GM18498 (cell line): ENCODE results near the gene CLASP1.
"Not testable (repeated sequence)": the region's sequence is repeated elsewhere in the genome, so short reads cannot be mapped to it uniquely, and the experiment has no call there.

Experiments used
- ATAC-seq: cut with Tn5 transposase; IDR thresholded peaks from one replicate; pipeline ENCODE4 v1.9.1; 2021; ENCODE audit warnings: mild to moderate bottlenecking, moderate library complexity; ENCODE audit not compliant: unreplicated experiment

CLASP1 gene

GRCh38 chr2:121587131-121587530 is 62.1 kb downstream of the CLASP1 start:
- no peak for ATAC-seq

DNA sequence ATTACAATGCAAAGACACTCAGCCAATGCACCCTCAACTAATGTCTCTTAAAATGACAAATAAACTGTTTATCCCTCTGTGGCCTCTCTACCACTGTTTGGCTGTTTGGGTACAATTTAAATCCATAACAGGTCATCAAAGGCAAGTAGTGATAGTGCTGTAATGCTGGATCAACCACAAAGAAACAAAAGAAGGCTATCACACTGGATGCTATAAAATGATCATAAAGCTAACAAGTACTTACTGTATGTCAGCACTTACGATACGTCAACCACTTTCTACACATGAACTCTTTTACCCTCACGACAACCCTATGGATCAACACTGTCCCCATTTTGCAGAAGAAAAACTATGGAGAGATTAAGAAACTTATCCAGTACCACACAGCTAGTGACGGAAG is 64.5 kb downstream of the CLASP1 start:
- ATAC-seq = no peak

- ATAC-seq = peak; percentile 72
Measured at GRCh38 chr2:121583555-121583954, 65.7 kb downstream of the CLASP1 start.

DNA sequence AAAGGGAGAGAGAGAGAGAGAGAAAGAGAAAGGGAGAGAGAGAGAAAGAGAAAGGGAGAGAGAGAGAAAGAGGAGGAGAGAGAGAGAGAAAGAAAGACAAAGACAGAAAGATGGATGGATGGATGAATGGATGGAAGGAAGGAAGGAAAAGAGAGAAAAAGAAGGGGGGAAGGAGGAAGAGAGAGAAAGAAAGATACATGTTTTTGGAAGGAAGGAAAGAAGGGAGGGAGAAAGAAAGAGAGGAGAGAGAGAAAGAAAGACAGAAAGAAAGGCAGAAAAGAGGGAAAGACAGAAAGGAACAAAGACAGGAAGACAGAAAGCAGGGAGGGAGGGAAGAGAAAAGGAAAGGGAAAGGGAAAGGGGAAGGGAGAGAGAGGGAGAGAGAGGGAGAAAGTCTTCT is 67.0 kb downstream of the CLASP1 start:
- ATAC-seq = no peak

GRCh38 chr2:121579309-121579708 is 70.0 kb downstream of the CLASP1 start:
- ATAC-seq = no peak

GRCh38 chr2:121577381-121577780 is 71.9 kb downstream of the CLASP1 start:
- ATAC-seq = no peak

DNA sequence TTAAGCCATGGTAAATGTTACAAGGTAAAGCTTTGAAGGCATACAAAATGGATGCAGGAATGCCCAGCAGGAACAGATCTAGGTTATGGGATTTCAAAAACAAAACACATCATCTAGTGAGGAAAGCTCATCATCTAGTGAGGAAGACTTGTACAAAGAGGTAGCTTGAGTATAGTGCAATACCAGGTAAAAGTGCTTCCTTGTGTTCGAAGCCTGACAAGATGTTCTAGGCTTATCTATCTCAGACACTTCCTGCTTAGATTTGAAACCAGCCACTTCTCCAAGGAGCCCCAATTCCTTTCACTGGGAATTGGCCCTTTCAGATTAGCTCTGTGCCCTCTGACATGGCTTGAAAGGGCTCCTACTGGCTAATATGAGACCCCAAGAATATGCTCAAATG is 73.0 kb downstream of the CLASP1 start:
- ATAC-seq = no peak

DNA sequence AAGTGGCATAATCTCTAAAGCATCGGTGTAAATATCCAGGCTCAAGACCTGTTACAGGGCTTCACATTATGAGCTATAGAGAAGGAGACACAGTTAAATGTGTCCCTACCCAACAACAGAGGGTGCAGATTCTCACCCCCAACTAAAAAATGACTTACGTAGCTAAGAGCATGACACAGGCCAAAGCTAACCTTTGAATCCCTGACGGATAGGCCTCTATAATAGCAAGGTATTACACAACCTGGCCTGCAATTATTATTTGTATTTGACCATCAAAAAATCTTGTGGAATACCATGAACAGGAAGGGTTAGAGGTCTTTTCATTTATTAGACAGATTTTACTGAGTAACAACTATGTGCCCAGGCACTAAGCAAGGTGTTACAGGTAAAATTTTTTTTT is 73.5 kb downstream of the CLASP1 start:
- no peak for ATAC-seq

- no peak for ATAC-seq
Measured at GRCh38 chr2:121570667-121571055, 78.6 kb downstream of the CLASP1 start.

GRCh38 chr2:121570036-121570666 is 79.1 kb downstream of the CLASP1 start:
- ATAC-seq = no peak

DNA sequence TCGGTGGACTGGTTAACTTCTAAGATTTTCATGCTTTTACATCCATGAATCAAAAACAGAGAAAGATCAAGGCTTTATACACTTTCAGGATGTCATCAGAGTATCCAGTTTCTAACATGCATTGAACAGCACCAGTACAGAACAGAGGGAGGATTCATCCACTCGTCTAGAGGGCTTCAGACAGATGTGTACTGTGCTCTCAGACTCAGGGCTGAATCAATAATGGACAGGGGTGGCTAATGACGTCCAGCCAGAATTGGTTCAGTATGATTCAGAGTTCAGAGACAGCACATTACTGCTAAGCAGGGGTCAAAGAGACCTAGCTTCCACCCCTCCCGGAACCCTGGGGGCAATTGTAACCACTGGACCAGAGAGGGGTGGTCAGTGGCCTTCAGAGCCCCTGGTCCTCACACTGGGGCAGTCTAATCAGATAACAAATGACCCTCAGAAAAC is 81.3 kb downstream of the CLASP1 start:
- no peak for ATAC-seq

DNA sequence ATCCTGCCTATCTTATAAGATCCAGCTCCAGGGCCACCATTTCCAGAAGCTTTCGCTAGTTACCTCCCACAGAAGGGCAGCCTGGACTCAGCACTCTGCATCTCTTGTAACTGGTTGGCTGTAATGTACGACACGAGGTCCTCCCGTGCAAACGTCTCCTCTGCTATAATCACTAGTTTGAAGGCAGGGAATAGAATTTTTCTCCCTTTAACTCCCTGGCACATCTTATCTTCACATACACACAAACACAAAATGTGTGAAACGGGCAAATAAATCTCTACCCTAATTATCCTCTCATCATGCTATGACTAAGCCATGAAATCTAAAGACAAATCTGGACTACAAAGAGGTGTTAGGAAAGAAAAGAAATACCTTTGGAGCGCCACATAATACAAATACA is 81.8 kb downstream of the CLASP1 start:
- no peak for ATAC-seq

DNA sequence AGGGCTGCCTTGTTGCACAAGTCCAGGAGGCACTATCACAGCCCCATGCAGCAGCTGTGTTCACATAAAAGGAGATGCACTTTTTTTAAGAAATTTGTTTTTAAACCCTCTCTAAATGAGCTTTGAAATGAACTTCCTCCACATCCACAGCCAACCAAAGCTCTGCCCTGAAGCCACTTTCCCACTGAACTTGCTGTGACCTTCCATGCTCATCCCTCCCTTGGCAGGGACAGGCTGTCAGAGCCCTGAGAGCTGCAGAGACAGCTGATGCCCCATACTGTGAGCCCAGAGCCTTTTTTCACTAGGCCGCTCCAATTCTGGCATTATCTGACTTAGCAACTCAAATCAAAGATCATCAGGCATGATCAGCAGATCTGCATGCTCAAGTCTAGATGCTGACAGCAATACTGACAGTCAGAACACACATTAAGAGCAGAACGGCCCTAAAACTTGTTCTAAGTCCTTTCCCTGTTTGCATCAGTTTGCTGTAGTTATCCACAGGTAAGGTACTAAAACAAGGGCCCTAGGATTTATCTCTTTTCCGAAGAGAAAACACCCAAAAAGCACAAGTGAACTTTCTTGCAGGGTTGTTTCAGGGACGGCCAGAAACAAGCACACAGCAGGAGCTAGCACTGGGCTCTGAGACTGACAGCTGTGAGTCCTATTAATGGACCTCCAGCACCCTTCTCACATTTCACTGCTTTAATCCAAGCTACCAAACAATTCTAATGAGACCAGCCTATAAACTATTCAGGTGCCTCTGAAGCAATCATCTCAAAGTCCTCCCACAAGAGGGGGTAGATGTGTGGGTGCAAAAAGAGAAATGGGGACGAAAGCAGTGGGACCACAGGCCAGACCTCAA is 83.6 kb downstream of the CLASP1 start:
- no peak for ATAC-seq

GRCh38 chr2:121564905-121565304 is 84.4 kb downstream of the CLASP1 start:
- no peak for ATAC-seq

- not testable (repeated sequence) for ATAC-seq
Measured at GRCh38 chr2:121563754-121564153, 85.5 kb downstream of the CLASP1 start.

- ATAC-seq = no peak
Measured at GRCh38 chr2:121562269-121563176, 86.7 kb downstream of the CLASP1 start.

- no peak for ATAC-seq
Measured at GRCh38 chr2:121561617-121562268, 87.5 kb downstream of the CLASP1 start.

GRCh38 chr2:121558329-121558728 is 90.9 kb downstream of the CLASP1 start:
- ATAC-seq = peak; percentile 64

GRCh38 chr2:121555008-121555407 is 94.3 kb downstream of the CLASP1 start:
- no peak for ATAC-seq

GRCh38 chr2:121552477-121553180 is 96.6 kb downstream of the CLASP1 start:
- peak; percentile 69 for ATAC-seq
